ENCODE results near the gene TIMM17A. TPM values are rescaled to one million over a fixed set of nuclear protein-coding genes. Genes with fewer than 3 reads are reported as not detected.
A peak's percentile ranks its signal among the peaks of the same experiment; 100 is the strongest.

TIMM17A gene
- total and polyA plus RNA-seq, 7 donors: 23.3 to 71.4 (median 48.6) TPM

DNA sequence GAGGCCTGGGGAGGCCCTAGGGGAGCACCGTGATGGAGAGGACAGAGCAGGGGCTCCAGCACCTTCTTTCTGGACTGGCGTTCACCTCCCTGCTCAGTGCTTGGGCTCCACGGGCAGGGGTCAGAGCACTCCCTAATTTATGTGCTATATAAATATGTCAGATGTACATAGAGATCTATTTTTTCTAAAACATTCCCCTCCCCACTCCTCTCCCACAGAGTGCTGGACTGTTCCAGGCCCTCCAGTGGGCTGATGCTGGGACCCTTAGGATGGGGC is 60.3 kb downstream of the TIMM17A start:
- Histone ChIP-seq H3K27me3 (peaks cover 0 to 20% (median 6%) of the 10 kb centered on the region in 3 donors), H3K9me3 (no peaks in the 10 kb centered on the region), H3K27ac (no peak overlapping the region), H3K4me3 (no peak overlapping the region), H3K4me1 (no peaks in the 10 kb centered on the region), H3K36me3 (no peaks in the 10 kb centered on the region)
- whole genome bisulfite sequencing, 2 donors: 11 to 72% methylated on average over 3 of the region's 3 CpGs
- no peak for DNase-seq
- TF ChIP-seq POLR2A (IDR thresholded peaks at IDR 0.05) (peak in 1 of 2 donors; percentile 18), EP300 (IDR thresholded peaks at IDR 0.05) (no peak), POLR2AphosphoS5 (IDR thresholded peaks at IDR 0.05) (peak in 1 of 4 donors; percentile 4), CTCF (IDR thresholded peaks at IDR 0.05) (no peak)
- intact Hi-C loops (cut with DNase I): no loop called here

GRCh38 chr1:202016022-202016810 is 60.9 kb downstream of the TIMM17A start:
- intact Hi-C loops (cut with DNase I): no loop called here
- Histone ChIP-seq H3K36me3 (no peaks in the 10 kb centered on the region), H3K27me3 (peaks cover 0 to 20% (median 6%) of the 10 kb centered on the region in 3 donors), H3K27ac (no peak overlapping the region), H3K4me1 (no peaks in the 10 kb centered on the region), H3K4me3 (no peak overlapping the region), H3K9me3 (no peaks in the 10 kb centered on the region)
- WGBS, 2 donors: 18 to 60% methylated on average over 9 of the region's 9 CpGs
- DNase-seq: no peak
- TF ChIP-seq CTCF (IDR thresholded peaks at IDR 0.05) (no peak), POLR2A (IDR thresholded peaks at IDR 0.05) (peak in 1 of 2 donors; percentile 9), POLR2AphosphoS5 (IDR thresholded peaks at IDR 0.05) (peak in 1 of 4 donors; percentile 7), EP300 (IDR thresholded peaks at IDR 0.05) (no peak)

DNA sequence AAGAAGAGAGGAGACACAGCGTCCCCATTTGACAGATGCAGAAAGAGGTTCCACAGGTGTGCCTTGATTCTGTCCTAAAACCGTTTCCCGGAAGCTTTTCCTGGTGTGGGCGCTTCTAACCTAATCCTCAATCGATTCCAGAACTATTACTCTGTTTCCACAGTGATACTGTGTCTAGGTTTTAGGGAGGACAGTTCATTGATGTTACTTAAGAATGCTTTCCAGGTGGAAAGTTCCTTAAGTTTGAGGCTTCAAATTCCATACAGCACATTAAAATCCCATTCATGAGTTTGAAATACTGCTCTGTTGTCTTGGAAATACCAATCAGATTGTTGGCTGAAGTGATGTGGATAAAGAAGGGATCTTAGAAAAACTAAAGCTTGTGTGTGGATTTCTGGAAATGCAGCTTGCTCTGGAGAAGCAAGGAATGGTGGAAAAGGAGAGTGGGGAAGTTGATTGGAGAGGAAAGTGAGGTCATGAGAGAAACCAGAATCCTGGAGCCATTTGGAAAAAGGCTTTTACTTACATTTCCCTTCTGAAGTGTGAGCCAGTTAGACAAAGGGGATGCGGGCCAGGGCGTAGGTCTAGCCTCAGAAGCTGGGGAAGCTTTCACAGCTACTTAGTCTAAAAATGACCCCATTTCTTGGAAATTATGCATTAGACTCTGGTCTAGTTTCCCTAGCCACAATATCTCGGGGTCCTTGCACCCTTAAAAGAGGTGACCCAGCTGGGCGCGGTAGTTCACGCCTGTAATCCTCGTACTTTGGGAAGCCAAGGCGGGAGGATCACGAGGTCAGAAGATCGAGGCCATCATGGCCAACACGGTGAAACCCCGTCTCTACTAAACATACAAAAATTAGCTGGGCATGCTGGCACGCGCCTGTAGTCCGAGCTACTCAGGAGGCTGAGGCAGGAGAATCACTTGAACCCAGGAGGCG is 61.8 kb downstream of the TIMM17A start:
- Histone ChIP-seq H3K36me3 (no peaks in the 10 kb centered on the region), H3K4me1 (no peaks in the 10 kb centered on the region), H3K27me3 (peaks cover 0 to 20% (median 6%) of the 10 kb centered on the region in 3 donors), H3K9me3 (no peaks in the 10 kb centered on the region), H3K4me3 (no peak overlapping the region), H3K27ac (no peak overlapping the region)
- intact Hi-C loops (cut with DNase I): no loop called here
- WGBS, 2 donors: 16 to 72% methylated on average over 21 of the region's 21 CpGs
- no peak for DNase-seq
- no peak for TF ChIP-seq POLR2AphosphoS5 (IDR thresholded peaks at IDR 0.05)
- no peak for TF ChIP-seq CTCF (IDR thresholded peaks at IDR 0.05)
- TF ChIP-seq POLR2A (IDR thresholded peaks at IDR 0.05): peak in 1 of 2 donors; percentile 9

GRCh38 chr1:202017749-202018467 is 62.6 kb downstream of the TIMM17A start:
- Histone ChIP-seq H3K27me3 (peaks cover 0 to 20% (median 6%) of the 10 kb centered on the region in 3 donors), H3K4me3 (no peak overlapping the region), H3K36me3 (no peaks in the 10 kb centered on the region), H3K9me3 (no peaks in the 10 kb centered on the region), H3K27ac (no peak overlapping the region), H3K4me1 (no peaks in the 10 kb centered on the region)
- WGBS, 2 donors: 11 to 52% methylated on average over 18 of the region's 18 CpGs
- DNase-seq: no peak
- intact Hi-C loops (cut with DNase I): no loop called here
- TF ChIP-seq POLR2A (IDR thresholded peaks at IDR 0.05) (peak in 1 of 2 donors; percentile 9), EP300 (IDR thresholded peaks at IDR 0.05) (no peak)

Data from sigmoid colon (tissue), 7 donors.